HepG2 (cell line): ENCODE results near the gene PKM. TPM values are rescaled to one million over a fixed set of nuclear protein-coding genes. Genes with fewer than 3 reads are reported as not detected.

Experiments used
- ETV5 ChIP-seq: IDR thresholded peaks from 2 replicates; pipeline ENCODE4 v1.6.1; 2018; ENCODE audit warnings: missing biosample characterization, missing genetic modification reagents, inconsistent platforms, borderline replicate concordance
- FOXO1 ChIP-seq: sonication (generic); formaldehyde crosslinking; IDR thresholded peaks from 2 replicates; pipeline ENCODE4 v1.4.0; 2020; ENCODE audit warnings: missing genetic modification reagents
- JARID2 ChIP-seq: sonication (generic); formaldehyde crosslinking; IDR thresholded peaks from 2 replicates; pipeline ENCODE4 v1.8.1; 2023; ENCODE audit warnings: missing genetic modification reagents, inconsistent platforms; ENCODE audit not compliant: insufficient replicate concordance
- MYNN ChIP-seq: sonication (generic); formaldehyde crosslinking; IDR thresholded peaks from 2 replicates; pipeline ENCODE4 v1.4.0; 2020; ENCODE audit warnings: mild to moderate bottlenecking, low read depth, missing genetic modification reagents
- NR2F6 ChIP-seq, 2 experiments: IDR thresholded peaks; 2 replicates each; pipeline ENCODE4 v1.6.1; 2016; ENCODE audit warnings: antibody characterized with exemption in 1 of 2, mild to moderate bottlenecking in 1 of 2
- PHB2 ChIP-seq: fragments of 450-650 bp; IDR thresholded peaks from 2 replicates; pipeline ENCODE4 v1.6.1; 2018; ENCODE audit not compliant: partially characterized antibody
- SMC3 ChIP-seq: IDR thresholded peaks from 2 replicates; pipeline ENCODE4 v1.6.1; 2011; ENCODE audit warnings: low read length, improper control_type of control experiment
- SOX5 ChIP-seq: IDR thresholded peaks from 2 replicates; pipeline ENCODE4 v1.6.1; 2016; ENCODE audit warnings: borderline replicate concordance
- polyA plus RNA-seq, 8 experiments: library from polyadenylated mRNA; depleted of rRNA in 3 of 8; stranded (reverse) in 7 of 8; unstranded in 1 of 8; fragments of >200 nt; fragmentation: Illumina TruSeq in 4 of 8; extraction: Trizol in 4 of 8; gene quantifications; 2 replicates each; pipeline versions ENCODE4 v1.2.1 to v1.2.3, GENCODE V29; 2011 to 2016; ENCODE audit warnings: low read depth in 4 of 8, missing spikeins in 1 of 8, mixed read lengths in 1 of 8; ENCODE audit not compliant: insufficient read depth in 1 of 8
- total RNA-seq, 5 experiments: library from RNA; depleted of rRNA; stranded (reverse); fragments of >200 nt; fragmentation: Illumina TruSeq; extraction: Trizol; gene quantifications; 2 replicates each; pipeline ENCODE4 v1.2.3, GENCODE V29; 2016; ENCODE audit warnings: low read depth in 1 of 5
- TF ChIP-seq, protein P1 (sequence below): sonication (generic); formaldehyde crosslinking; IDR thresholded peaks from 2 replicates; pipeline ENCODE4 v1.4.0; 2020; ENCODE audit warnings: mild to moderate bottlenecking, missing genetic modification reagents
- TF ChIP-seq, protein P2 (sequence below): sonication (generic); formaldehyde crosslinking; IDR thresholded peaks from 2 replicates; pipeline ENCODE4 v1.4.0; 2020; ENCODE audit warnings: missing genetic modification reagents, borderline replicate concordance
- TF ChIP-seq, protein P3 (sequence below): sonication (generic); formaldehyde crosslinking; IDR thresholded peaks from 2 replicates; pipeline ENCODE4 v1.4.0; 2020; ENCODE audit warnings: mild to moderate bottlenecking, missing genetic modification reagents
- TF ChIP-seq, protein P4 (sequence below): sonication (generic); formaldehyde crosslinking; IDR thresholded peaks from 2 replicates; pipeline ENCODE4 v1.4.0; 2020; ENCODE audit warnings: missing genetic modification reagents, low read depth, mild to moderate bottlenecking, borderline replicate concordance

Gene PKM
- total and polyA plus RNA-seq, 2 of the 13 experiments (the other 11 are each of a cell fraction or from before 2014, with no cell fraction given) = 488 to 780 TPM

DNA sequence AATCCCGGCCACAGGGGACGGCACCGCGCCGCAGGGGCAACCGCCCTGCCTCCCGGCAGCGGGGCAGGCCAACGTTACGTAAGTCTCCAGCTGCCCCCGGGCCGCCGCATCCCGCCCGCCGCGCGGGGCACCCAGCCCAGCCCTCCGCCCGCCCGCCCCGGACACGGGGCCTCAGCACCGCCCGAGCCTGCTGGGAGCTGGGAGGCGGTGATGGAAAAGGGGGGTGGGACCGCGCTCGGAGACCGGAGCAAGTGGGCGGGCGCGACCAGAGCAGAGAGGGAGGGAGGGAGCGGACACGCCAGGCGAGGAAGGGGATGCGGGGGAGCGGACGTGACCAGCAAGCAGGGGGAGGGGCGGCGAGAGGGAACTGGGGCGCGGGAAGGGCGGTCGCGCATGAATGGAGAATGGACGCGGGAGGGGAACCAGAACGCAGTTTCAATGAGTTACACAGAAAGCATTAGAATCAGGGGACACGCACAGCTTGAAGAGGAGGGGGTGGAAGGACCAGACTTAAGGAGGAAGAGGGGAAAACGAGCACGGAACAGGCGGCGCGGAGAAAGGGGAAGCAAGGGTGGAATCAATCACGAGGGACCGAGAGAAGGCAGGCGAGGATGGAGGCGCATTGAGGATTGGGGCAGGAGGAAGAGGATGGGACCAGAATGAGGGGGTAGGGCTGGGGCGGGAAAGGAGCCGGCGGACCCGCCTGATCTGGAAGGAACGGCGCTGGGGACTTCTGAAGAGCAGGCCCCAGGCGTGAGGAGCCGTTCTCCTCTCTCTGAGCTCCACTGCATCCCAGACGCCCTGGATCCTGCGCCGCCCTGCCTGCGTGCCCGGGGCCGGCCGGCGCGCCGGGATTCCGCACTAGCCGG lies 559 bp downstream of the PKM start (continued):
- TF ChIP-seq, protein P1, sequence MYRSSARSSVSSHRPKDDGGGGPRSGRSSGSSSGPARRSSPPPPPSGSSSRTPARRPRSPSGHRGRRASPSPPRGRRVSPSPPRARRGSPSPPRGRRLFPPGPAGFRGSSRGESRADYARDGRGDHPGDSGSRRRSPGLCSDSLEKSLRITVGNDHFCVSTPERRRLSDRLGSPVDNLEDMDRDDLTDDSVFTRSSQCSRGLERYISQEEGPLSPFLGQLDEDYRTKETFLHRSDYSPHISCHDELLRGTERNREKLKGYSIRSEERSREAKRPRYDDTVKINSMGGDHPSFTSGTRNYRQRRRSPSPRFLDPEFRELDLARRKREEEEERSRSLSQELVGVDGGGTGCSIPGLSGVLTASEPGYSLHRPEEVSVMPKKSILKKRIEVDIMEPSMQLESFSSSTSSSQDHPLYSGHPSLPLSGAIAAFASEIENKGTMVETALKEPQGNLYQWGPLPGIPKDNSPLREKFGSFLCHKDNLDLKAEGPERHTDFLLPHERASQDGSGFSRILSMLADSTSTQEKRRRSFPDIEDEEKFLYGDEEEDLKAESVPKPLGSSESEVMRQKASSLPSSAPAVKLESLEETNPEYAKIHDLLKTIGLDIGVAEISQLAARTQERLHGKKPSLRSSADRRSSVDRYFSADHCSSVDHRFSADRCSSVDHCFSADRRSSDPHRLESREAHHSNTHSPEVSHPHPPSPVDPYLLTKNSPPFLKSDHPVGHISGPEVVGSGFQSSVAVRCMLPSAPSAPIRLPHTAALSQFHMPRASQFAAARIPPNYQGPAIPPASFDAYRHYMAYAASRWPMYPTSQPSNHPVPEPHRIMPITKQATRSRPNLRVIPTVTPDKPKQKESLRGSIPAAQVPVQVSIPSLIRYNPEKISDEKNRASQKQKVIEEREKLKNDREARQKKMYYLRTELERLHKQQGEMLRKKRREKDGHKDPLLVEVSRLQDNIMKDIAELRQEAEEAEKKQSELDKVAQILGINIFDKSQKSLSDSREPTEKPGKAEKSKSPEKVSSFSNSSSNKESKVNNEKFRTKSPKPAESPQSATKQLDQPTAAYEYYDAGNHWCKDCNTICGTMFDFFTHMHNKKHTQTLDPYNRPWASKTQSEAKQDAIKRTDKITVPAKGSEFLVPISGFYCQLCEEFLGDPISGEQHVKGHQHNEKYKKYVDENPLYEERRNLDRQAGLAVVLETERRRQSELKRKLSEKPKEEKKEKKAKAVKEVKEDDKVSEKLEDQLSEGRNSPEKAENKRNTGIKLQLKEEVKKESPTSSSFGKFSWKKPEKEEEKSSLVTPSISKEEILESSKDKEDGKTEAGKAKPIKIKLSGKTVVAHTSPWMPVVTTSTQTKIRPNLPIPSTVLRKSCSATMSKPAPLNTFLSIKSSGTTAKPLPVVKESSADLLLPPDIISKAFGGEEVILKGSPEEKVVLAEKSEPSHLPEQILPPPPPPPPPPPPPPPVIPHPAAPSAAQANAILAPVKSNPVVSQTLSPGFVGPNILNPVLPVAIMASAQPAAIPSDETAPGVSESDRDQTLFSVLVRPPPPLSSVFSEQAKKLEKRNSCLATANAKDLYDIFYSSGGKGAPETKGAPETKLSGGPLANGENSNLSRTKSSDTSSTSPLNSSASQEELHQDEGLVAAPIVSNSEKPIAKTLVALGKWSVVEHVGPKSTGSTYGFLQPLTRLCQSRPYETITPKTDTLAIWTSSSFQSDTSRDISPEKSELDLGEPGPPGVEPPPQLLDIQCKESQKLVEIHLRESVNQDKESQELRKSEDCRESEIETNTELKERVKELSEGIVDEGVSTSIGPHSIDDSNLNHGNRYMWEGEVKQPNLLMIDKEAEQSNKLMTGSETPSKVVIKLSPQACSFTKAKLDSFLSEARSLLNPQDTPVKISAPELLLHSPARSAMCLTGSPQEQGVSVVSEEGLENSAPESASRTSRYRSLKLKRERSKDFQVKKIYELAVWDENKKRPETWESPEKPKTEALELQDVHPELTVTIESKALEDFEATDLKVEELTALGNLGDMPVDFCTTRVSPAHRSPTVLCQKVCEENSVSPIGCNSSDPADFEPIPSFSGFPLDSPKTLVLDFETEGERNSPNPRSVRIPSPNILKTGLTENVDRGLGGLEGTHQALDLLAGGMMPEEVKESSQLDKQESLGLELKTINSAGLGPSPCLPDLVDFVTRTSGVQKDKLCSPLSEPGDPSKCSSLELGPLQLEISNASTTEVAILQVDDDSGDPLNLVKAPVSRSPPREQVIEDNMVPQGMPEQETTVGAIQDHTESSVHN (CRISPR knock-in tag) = no peak
- TF ChIP-seq, protein P2, sequence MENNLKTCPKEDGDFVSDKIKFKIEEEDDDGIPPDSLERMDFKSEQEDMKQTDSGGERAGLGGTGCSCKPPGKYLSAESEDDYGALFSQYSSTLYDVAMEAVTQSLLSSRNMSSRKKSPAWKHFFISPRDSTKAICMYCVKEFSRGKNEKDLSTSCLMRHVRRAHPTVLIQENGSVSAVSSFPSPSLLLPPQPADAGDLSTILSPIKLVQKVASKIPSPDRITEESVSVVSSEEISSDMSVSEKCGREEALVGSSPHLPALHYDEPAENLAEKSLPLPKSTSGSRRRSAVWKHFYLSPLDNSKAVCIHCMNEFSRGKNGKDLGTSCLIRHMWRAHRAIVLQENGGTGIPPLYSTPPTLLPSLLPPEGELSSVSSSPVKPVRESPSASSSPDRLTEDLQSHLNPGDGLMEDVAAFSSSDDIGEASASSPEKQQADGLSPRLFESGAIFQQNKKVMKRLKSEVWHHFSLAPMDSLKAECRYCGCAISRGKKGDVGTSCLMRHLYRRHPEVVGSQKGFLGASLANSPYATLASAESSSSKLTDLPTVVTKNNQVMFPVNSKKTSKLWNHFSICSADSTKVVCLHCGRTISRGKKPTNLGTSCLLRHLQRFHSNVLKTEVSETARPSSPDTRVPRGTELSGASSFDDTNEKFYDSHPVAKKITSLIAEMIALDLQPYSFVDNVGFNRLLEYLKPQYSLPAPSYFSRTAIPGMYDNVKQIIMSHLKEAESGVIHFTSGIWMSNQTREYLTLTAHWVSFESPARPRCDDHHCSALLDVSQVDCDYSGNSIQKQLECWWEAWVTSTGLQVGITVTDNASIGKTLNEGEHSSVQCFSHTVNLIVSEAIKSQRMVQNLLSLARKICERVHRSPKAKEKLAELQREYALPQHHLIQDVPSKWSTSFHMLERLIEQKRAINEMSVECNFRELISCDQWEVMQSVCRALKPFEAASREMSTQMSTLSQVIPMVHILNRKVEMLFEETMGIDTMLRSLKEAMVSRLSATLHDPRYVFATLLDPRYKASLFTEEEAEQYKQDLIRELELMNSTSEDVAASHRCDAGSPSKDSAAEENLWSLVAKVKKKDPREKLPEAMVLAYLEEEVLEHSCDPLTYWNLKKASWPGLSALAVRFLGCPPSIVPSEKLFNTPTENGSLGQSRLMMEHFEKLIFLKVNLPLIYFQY (CRISPR knock-in tag) = no peak; the same call in 1 of the 2 replicates
- peak; percentile 47; the same call in 1 of the 2 replicates for TF ChIP-seq SOX5 (CRISPR knock-in tag)
- TF ChIP-seq JARID2 = no peak
- no peak for TF ChIP-seq NR2F6 (IDR thresholded peaks at IDR 0.05)
- TF ChIP-seq NR2F6 (CRISPR knock-in tag; IDR thresholded peaks at IDR 0.05) = peak; percentile 28
- TF ChIP-seq ETV5 (CRISPR knock-in tag) = no peak; the same call in 1 of the 2 replicates
- TF ChIP-seq PHB2 = no peak
- TF ChIP-seq MYNN (CRISPR knock-in tag) = no peak
- TF ChIP-seq, protein P3, sequence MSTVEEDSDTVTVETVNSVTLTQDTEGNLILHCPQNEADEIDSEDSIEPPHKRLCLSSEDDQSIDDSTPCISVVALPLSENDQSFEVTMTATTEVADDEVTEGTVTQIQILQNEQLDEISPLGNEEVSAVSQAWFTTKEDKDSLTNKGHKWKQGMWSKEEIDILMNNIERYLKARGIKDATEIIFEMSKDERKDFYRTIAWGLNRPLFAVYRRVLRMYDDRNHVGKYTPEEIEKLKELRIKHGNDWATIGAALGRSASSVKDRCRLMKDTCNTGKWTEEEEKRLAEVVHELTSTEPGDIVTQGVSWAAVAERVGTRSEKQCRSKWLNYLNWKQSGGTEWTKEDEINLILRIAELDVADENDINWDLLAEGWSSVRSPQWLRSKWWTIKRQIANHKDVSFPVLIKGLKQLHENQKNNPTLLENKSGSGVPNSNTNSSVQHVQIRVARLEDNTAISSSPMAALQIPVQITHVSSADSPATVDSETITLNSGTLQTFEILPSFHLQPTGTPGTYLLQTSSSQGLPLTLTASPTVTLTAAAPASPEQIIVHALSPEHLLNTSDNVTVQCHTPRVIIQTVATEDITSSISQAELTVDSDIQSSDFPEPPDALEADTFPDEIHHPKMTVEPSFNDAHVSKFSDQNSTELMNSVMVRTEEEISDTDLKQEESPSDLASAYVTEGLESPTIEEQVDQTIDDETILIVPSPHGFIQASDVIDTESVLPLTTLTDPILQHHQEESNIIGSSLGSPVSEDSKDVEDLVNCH (CRISPR knock-in tag) = no peak
- TF ChIP-seq FOXO1 = peak; percentile 14; the same call in 1 of the 2 replicates
- TF ChIP-seq, protein P4, sequence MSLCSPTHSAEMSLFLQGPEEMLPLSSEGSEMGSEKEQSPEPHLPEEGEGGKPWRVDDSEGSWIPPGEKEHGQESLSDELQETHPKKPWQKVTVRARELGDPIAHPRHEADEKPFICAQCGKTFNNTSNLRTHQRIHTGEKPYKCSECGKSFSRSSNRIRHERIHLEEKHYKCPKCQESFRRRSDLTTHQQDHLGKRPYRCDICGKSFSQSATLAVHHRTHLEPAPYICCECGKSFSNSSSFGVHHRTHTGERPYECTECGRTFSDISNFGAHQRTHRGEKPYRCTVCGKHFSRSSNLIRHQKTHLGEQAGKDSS (CRISPR knock-in tag) = no peak; the same call in 1 of the 2 replicates
- no peak for TF ChIP-seq SMC3
